HCT116 (cell line): Measurements from ENCODE around the gene TJP2. TPM values are rescaled to one million over a fixed set of nuclear protein-coding genes. Genes with fewer than 3 reads are reported as not detected.

ENCODE experiments used
- ATAC-seq: fragments of 200-7000 bp; cut with Tn5 transposase; 2 replicates; pipeline ENCODE4 v1.9.1; 2020; ENCODE audit warnings: mild to moderate bottlenecking, moderate library complexity
- BruUV-seq: library from RNA; stranded (reverse); fragments of 400-500 nt; replicated peaks from 2 replicates; lab custom pipeline; 2021; lab: Mats Ljungman, UMichigan
- CTCF ChIA-PET: fragments of 300-600 bp; sonication (Branson Sonifier 250); formaldehyde crosslinking; loops from one replicate; lab custom pipeline; 2021; ENCODE audit warnings: antibody characterized with exemption; lab: Charles Lee
- POLR2A ChIA-PET: fragments of 300-600, 350-600 bp; sonication (Branson Sonifier 250); formaldehyde crosslinking; loops from one replicate; lab custom pipeline; 2021; ENCODE audit warnings: antibody characterized with exemption; lab: Charles Lee
- RAD21 ChIA-PET, 2 experiments: fragments of 300-600 bp; sonication (Branson Sonifier 250); formaldehyde crosslinking; loops; one replicate each; lab custom pipeline; 2023; ENCODE audit warnings: low total read pairs in 2 of 2; ENCODE audit not compliant: uncharacterized antibody in 2 of 2, unreplicated experiment in 2 of 2, low non-redundant PET in 1 of 2; lab: Charles Lee
- DNase-seq: peaks from one replicate; pipeline ENCODE4 v3.0.0-alpha.2; 2010; ENCODE audit warnings: low read depth, low spot score
- H2AFZ ChIP-seq: fragments of 200-600 bp; shearing (Covaris generic), sonication (generic); 2 replicates; pipeline ENCODE4 v1.6.1; 2017; ENCODE audit warnings: low read depth, mixed run types, mixed read lengths, antibody characterized with exemption, low read length; ENCODE audit not compliant: poor library complexity, severe bottlenecking
- H3K27ac ChIP-seq: 2 replicates; pipeline ENCODE4 v1.5.1; 2012; ENCODE audit warnings: low read depth, low read length
- H3K27me3 ChIP-seq: fragments of 200-600 bp; sonication (generic); 2 replicates; pipeline ENCODE4 v1.6.1; 2016; ENCODE audit warnings: mixed run types, low read length, mixed read lengths; ENCODE audit not compliant: insufficient read depth
- H3K36me3 ChIP-seq, 2 experiments: fragments of 200-500 bp in 1 of 2; fragments of 200-600 bp in 1 of 2; sonication (Bioruptor generic) in 1 of 2; sonication (generic) in 1 of 2; 2 replicates each; pipeline versions ENCODE4 v1.5.1 to v1.6.1; 2014 to 2016; ENCODE audit warnings: low read length in 2 of 2, inconsistent platforms in 1 of 2, mixed read lengths in 1 of 2, mixed run types in 1 of 2; ENCODE audit not compliant: insufficient read depth in 2 of 2, control insufficient read depth in 1 of 2
- H3K4me1 ChIP-seq, 2 experiments: fragments of 200-600 bp in 1 of 2; sonication (generic) in 1 of 2; 2 replicates each; pipeline versions ENCODE4 v1.5.1 to v1.6.1; 2012 to 2017; ENCODE audit warnings: low read length in 2 of 2, inconsistent platforms in 1 of 2, mild to moderate bottlenecking in 1 of 2, mixed read lengths in 1 of 2, mixed run types in 1 of 2, moderate library complexity in 1 of 2; ENCODE audit not compliant: insufficient read depth in 2 of 2, control insufficient read depth in 1 of 2
- H3K4me2 ChIP-seq: fragments of 200-600 bp; sonication (generic); 2 replicates; pipeline ENCODE4 v1.6.1; 2017; ENCODE audit warnings: mixed run types, low read length, mixed read lengths
- H3K4me3 ChIP-seq, 2 experiments: fragments of 200-600 bp in 1 of 2; sonication (generic) in 1 of 2; replicated peaks in 1 of 2; 2 replicates each; pipeline ENCODE4 v1.5.1; 2011 to 2016; ENCODE audit warnings: low read length in 2 of 2, control low read depth in 1 of 2, low read depth in 1 of 2, mild to moderate bottlenecking in 1 of 2, mixed read lengths in 1 of 2, mixed run types in 1 of 2
- H3K79me2 ChIP-seq: fragments of 200-600 bp; sonication (generic); 2 replicates; pipeline ENCODE4 v1.6.1; 2017; ENCODE audit warnings: mild to moderate bottlenecking, mixed run types, low read length, moderate library complexity, mixed read lengths; ENCODE audit not compliant: insufficient read depth
- H3K9ac ChIP-seq: fragments of 200-600 bp; sonication (generic); 2 replicates; pipeline ENCODE4 v1.6.1; 2016; ENCODE audit warnings: low read length, mixed read lengths
- H3K9me2 ChIP-seq: fragments of 200-600 bp; sonication (generic), shearing (Covaris generic); 2 replicates; pipeline ENCODE4 v1.6.1; 2017; ENCODE audit warnings: mixed run types, mild to moderate bottlenecking, moderate library complexity; ENCODE audit not compliant: insufficient read depth
- H3K9me3 ChIP-seq, 2 experiments: fragments of 200-500 bp in 1 of 2; fragments of 200-600 bp in 1 of 2; sonication (Bioruptor generic) in 1 of 2; sonication (generic) in 1 of 2; 2 replicates each; pipeline ENCODE4 v1.6.1; 2014 to 2017; ENCODE audit warnings: low read length in 2 of 2, mixed read lengths in 2 of 2, inconsistent platforms in 1 of 2, low read depth in 1 of 2, mild to moderate bottlenecking in 1 of 2, mixed run types in 1 of 2, moderate library complexity in 1 of 2; ENCODE audit not compliant: control insufficient read depth in 1 of 2, insufficient read depth in 1 of 2
- H4K20me1 ChIP-seq: fragments of 200-600 bp; sonication (generic), shearing (Covaris generic); 2 replicates; pipeline ENCODE4 v1.6.1; 2017; ENCODE audit warnings: mixed run types, mild to moderate bottlenecking, moderate library complexity; ENCODE audit not compliant: insufficient read depth
- CBX3 ChIP-seq: IDR thresholded peaks from 2 replicates; pipeline ENCODE4 v1.6.1; 2012; ENCODE audit warnings: low read depth
- ELF1 ChIP-seq: IDR thresholded peaks from 2 replicates; pipeline ENCODE4 v1.6.1; 2012; ENCODE audit warnings: low read depth, borderline replicate concordance
- EZH2 ChIP-seq: fragments of 200-600 bp; sonication (generic); IDR thresholded peaks from 2 replicates; pipeline ENCODE4 v1.6.1; 2017; ENCODE audit warnings: antibody characterized with exemption, mixed run types
- EZH2phosphoT487 ChIP-seq: fragments of 200-600 bp; IDR thresholded peaks from 2 replicates; pipeline ENCODE4 v1.6.1; 2018; ENCODE audit warnings: antibody characterized with exemption, borderline replicate concordance
- MAX ChIP-seq: IDR thresholded peaks from 2 replicates; pipeline ENCODE4 v1.6.1; 2012
- POLR2A ChIP-seq: IDR thresholded peaks from 2 replicates; pipeline ENCODE4 v1.7.0; 2011; ENCODE audit warnings: borderline replicate concordance; ENCODE audit not compliant: insufficient read depth, insufficient read length; ENCODE audit errors: extremely low read depth
- POLR2AphosphoS5 ChIP-seq: IDR thresholded peaks from 2 replicates; pipeline ENCODE4 v1.6.1; 2011; ENCODE audit warnings: mild to moderate bottlenecking, low read depth, low read length, moderate library complexity
- RAD21 ChIP-seq: IDR thresholded peaks from 2 replicates; pipeline ENCODE4 v1.6.1; 2012; ENCODE audit warnings: low read depth, mild to moderate bottlenecking
- SP1 ChIP-seq: IDR thresholded peaks from 2 replicates; pipeline ENCODE4 v1.6.1; 2012; ENCODE audit warnings: low read depth
- SRF ChIP-seq: IDR thresholded peaks from 2 replicates; pipeline ENCODE4 v1.6.1; 2012; ENCODE audit warnings: low read depth
- TCF7L2 ChIP-seq: IDR thresholded peaks from 2 replicates; pipeline ENCODE4 v1.7.0; 2011; ENCODE audit warnings: borderline replicate concordance, inconsistent platforms; ENCODE audit not compliant: insufficient read depth, insufficient read length; ENCODE audit errors: extremely low read depth
- ZFX ChIP-seq: fragments of 450-650 bp; IDR thresholded peaks from 2 replicates; pipeline ENCODE4 v1.6.1; 2017
- ZNF274 ChIP-seq: fragments of 200-500 bp; sonication (Bioruptor generic); IDR thresholded peaks from 2 replicates; pipeline ENCODE4 v1.6.1; 2014; ENCODE audit warnings: mild to moderate bottlenecking, low read depth, low read length, inconsistent platforms
- intact Hi-C: fragments of 100-400 bp; cut with micrococcal nuclease; formaldehyde crosslinking; loops from 2 replicates; pipeline ENCODE4 v1.10.0; 2022
- total RNA-seq: library from RNA; stranded (reverse); gene quantifications from one replicate; pipeline ENCODE4 v1.2.1, GENCODE V29; 2021; ENCODE audit not compliant: unreplicated experiment
- TF ChIP-seq, protein P1 (sequence below): IDR thresholded peaks from 2 replicates; pipeline ENCODE4 v1.6.1; 2011; ENCODE audit warnings: mild to moderate bottlenecking, low read length, moderate library complexity; ENCODE audit not compliant: insufficient replicate concordance; ENCODE audit errors: extremely low read depth
- TF ChIP-seq, protein P2 (sequence below): IDR thresholded peaks from 2 replicates; pipeline ENCODE4 v1.6.1; 2012
- TF ChIP-seq, protein P3 (sequence below), 3 experiments: fragments of 200-600 bp in 1 of 3; sonication (generic) in 1 of 3; IDR thresholded peaks in 2 of 3; conservative IDR thresholded peaks in 1 of 3; 2 replicates each; pipeline ENCODE4 v1.5.1; 2012 to 2017; ENCODE audit warnings: low read depth in 2 of 3, low read length in 2 of 3, antibody characterized with exemption in 1 of 3, borderline replicate concordance in 1 of 3, control low read depth in 1 of 3, mild to moderate bottlenecking in 1 of 3, mixed read lengths in 1 of 3, mixed run types in 1 of 3, moderate library complexity in 1 of 3; ENCODE audit not compliant: insufficient read depth in 1 of 3

The TJP2 gene
- total RNA-seq, 1 experiment from 2014 or later, result 39.7 TPM

DNA sequence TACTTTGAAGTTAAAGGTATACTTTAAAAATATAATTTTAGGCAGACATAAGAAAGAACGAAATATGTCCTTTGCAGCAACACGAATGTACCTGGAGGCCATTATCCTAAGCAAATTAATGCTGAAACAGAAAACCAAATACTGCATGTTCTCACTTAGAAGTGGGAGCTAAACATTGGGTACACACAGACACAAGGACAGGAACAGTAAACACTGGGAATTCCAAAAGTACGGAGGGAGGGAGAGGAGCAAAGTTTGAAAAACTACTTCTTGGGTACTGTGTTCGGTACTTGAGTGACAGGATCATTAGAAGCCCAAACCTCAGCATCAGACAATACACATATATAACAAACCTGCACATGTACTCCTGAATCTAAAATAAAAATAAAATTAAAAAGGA is 40.9 kb downstream of the TJP2 start:
- intact Hi-C loops, result no loop called here
- no peak overlapping the region for H3K9ac ChIP-seq
- no peaks in the 10 kb centered on the region for H3K9me3 ChIP-seq
- ATAC-seq, result no peak
- no peak overlapping the region for H3K4me3 ChIP-seq
- no peak for DNase-seq
- H3K9me2 ChIP-seq, result no peaks in the 10 kb centered on the region
- no peak overlapping the region for H2AFZ ChIP-seq
- no peak for TF ChIP-seq SRF
- TF ChIP-seq SP1, result no peak
- TF ChIP-seq, protein P1, sequence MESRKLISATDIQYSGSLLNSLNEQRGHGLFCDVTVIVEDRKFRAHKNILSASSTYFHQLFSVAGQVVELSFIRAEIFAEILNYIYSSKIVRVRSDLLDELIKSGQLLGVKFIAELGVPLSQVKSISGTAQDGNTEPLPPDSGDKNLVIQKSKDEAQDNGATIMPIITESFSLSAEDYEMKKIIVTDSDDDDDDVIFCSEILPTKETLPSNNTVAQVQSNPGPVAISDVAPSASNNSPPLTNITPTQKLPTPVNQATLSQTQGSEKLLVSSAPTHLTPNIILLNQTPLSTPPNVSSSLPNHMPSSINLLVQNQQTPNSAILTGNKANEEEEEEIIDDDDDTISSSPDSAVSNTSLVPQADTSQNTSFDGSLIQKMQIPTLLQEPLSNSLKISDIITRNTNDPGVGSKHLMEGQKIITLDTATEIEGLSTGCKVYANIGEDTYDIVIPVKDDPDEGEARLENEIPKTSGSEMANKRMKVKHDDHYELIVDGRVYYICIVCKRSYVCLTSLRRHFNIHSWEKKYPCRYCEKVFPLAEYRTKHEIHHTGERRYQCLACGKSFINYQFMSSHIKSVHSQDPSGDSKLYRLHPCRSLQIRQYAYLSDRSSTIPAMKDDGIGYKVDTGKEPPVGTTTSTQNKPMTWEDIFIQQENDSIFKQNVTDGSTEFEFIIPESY, result no peak
- no peak for TF ChIP-seq ZFX
- TF ChIP-seq POLR2AphosphoS5, result no peak
- no peak for TF ChIP-seq EZH2phosphoT487
- ChIA-PET RAD21 (no interaction called here), CTCF (interaction anchor here (1.5 to 3.0 kb wide), 2 partner anchors 8 to 22 kb away, joined by 6 to 8 read pairs; no protein-coding TSS in a partner anchor), POLR2A (no interaction called here)
- no peaks in the 10 kb centered on the region for H3K79me2 ChIP-seq
- H4K20me1 ChIP-seq, result no peaks in the 10 kb centered on the region
- BruUV-seq, result no TSS peak
- H3K4me2 ChIP-seq, result no peak overlapping the region
- no peak overlapping the region for H3K27ac ChIP-seq
- no peaks in the 10 kb centered on the region for H3K27me3 ChIP-seq
- no peaks in the 10 kb centered on the region for H3K36me3 ChIP-seq
- H3K4me1 ChIP-seq, result no peaks in the 10 kb centered on the region

DNA sequence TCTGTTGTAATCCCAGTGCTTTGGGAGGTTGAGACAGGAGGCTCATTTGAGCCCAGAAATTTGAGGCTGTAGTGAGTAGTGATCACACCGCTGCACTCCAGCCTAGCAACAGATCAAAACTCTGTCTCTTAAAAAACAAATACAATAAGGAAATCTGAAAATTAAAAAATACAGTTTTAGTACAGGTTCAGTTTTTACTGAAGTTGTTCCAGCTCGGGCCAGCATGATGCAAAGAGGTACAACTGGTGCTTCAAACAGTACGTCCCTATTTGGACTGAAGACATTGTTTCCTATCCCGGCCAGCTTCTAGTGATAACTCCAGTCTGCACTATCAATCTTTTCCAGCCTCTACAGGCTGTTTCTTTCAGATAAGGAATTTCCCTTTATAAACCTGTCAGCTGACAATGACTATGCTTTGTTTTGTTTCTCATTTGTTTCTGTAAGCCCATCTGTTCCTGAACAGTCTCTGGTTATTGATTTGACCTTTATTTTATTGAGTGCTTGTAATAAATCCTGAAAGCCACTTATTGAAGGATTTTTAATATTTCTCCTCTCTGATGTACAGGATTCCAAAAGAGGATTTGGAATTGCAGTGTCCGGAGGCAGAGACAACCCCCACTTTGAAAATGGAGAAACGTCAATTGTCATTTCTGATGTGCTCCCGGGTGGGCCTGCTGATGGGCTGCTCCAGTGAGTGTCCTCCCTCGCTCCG is 41.9 kb downstream of the TJP2 start:
- H3K4me3 ChIP-seq, result no peak overlapping the region
- DNase-seq (no peak), ATAC-seq (no peak)
- H3K9me3 ChIP-seq, result no peaks in the 10 kb centered on the region
- H3K4me1 ChIP-seq, result no peaks in the 10 kb centered on the region
- no peak overlapping the region for H3K9ac ChIP-seq
- H3K27me3 ChIP-seq, result no peaks in the 10 kb centered on the region
- no TSS peak for BruUV-seq
- H3K36me3 ChIP-seq, result no peaks in the 10 kb centered on the region
- H3K79me2 ChIP-seq, result no peaks in the 10 kb centered on the region
- H2AFZ ChIP-seq, result no peak overlapping the region
- ChIA-PET POLR2A (no interaction called here), RAD21 (no interaction called here), CTCF (interaction anchor here (1.5 to 3.0 kb wide), 2 partner anchors 7 to 23 kb away, joined by 6 to 8 read pairs; no protein-coding TSS in a partner anchor)
- no peak overlapping the region for H3K4me2 ChIP-seq
- no peaks in the 10 kb centered on the region for H4K20me1 ChIP-seq
- no peak overlapping the region for H3K27ac ChIP-seq
- no peaks in the 10 kb centered on the region for H3K9me2 ChIP-seq
- intact Hi-C loops, result no loop called here
- TF ChIP-seq TCF7L2 (no peak), POLR2AphosphoS5 (no peak), ELF1 (no peak), EZH2phosphoT487 (no peak), CBX3 (no peak), MAX (no peak), ZFX (no peak), RAD21 (no peak), POLR2A (no peak), ZNF274 (no peak), SRF (no peak), EZH2 (no peak)
- TF ChIP-seq, protein P2, sequence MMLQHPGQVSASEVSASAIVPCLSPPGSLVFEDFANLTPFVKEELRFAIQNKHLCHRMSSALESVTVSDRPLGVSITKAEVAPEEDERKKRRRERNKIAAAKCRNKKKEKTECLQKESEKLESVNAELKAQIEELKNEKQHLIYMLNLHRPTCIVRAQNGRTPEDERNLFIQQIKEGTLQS, result no peak
- TF ChIP-seq, protein P3, sequence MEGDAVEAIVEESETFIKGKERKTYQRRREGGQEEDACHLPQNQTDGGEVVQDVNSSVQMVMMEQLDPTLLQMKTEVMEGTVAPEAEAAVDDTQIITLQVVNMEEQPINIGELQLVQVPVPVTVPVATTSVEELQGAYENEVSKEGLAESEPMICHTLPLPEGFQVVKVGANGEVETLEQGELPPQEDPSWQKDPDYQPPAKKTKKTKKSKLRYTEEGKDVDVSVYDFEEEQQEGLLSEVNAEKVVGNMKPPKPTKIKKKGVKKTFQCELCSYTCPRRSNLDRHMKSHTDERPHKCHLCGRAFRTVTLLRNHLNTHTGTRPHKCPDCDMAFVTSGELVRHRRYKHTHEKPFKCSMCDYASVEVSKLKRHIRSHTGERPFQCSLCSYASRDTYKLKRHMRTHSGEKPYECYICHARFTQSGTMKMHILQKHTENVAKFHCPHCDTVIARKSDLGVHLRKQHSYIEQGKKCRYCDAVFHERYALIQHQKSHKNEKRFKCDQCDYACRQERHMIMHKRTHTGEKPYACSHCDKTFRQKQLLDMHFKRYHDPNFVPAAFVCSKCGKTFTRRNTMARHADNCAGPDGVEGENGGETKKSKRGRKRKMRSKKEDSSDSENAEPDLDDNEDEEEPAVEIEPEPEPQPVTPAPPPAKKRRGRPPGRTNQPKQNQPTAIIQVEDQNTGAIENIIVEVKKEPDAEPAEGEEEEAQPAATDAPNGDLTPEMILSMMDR (IDR thresholded peaks at IDR 0.05 in 2 of 3, conservative IDR thresholded peaks at IDR 0.05 in 1 of 3; ENCODE audit: borderline replicate concordance in 1 of 3, insufficient read depth in 1 of 3, low read depth in 2 of 3, low read length in 2 of 3), result no peak
